Renal cortex interstitium (tissue), 15 donors: ENCODE measurements around the gene CHRNA3. TPM values are rescaled to one million over a fixed set of nuclear protein-coding genes. Genes with fewer than 3 reads are reported as not detected.
A peak's percentile ranks its signal among the peaks of the same experiment; 100 is the strongest.

Experiments
- DNase-seq, 11 donors: peaks; one replicate each; pipeline ENCODE4 v3.0.0-alpha.2; 2013; ENCODE audit warnings: low read depth in 9 of 11, low spot score in 4 of 11; ENCODE audit errors: extremely low read depth in 1 of 11
- long read RNA-seq, 16 experiments: transcript quantifications; one replicate each; lab custom pipeline, GENCODE V29; 2026
- polyA plus RNA-seq, 3 donors: library from polyadenylated mRNA; unstranded; fragments of 120-200 nt; gene quantifications; one replicate each; pipeline ENCODE4 v1.2.1, GENCODE V29; 2013; ENCODE audit not compliant: insufficient read length in 3 of 3

The CHRNA3 gene
- polyA plus RNA-seq: 1 to 10 TPM in 1 of 3 donors, under 1 TPM in 2; 0.90 to 1.4 (median 0.98) TPM
- long read RNA-seq, donor 1: 0 reads
- long read RNA-seq, donor 2: 0 reads
- long read RNA-seq, donor 3: 0 reads
- long read RNA-seq, donor 4: 0 reads
- long read RNA-seq, donor 5: 0 reads
- long read RNA-seq, donor 6: 0 reads
- long read RNA-seq, donor 7: 0 reads
- long read RNA-seq, donor 8: 0 reads
- long read RNA-seq, donor 9, partial matches to known transcripts: 0 of 1 reads
- long read RNA-seq, donor 9, other reads (novel, unspliced or antisense): 0 of 1 reads
- long read RNA-seq, donor 10, partial matches to known transcripts: 0 of 1 reads
- long read RNA-seq, donor 10, other reads (novel, unspliced or antisense): 0 of 1 reads
- long read RNA-seq, donor 11, partial matches to known transcripts: 0 of 1 reads
- long read RNA-seq, donor 11, other reads (novel, unspliced or antisense): 0 of 1 reads
- long read RNA-seq, donor 12: 0 reads
- long read RNA-seq, donor 13: 0 reads
- long read RNA-seq, donor 14: 0 reads
- long read RNA-seq, donor 15: 0 reads
- long read RNA-seq, donor 16, partial matches to known transcripts: 0 of 2 reads
- long read RNA-seq, donor 16, other reads (novel, unspliced or antisense): 0 of 2 reads

DNA sequence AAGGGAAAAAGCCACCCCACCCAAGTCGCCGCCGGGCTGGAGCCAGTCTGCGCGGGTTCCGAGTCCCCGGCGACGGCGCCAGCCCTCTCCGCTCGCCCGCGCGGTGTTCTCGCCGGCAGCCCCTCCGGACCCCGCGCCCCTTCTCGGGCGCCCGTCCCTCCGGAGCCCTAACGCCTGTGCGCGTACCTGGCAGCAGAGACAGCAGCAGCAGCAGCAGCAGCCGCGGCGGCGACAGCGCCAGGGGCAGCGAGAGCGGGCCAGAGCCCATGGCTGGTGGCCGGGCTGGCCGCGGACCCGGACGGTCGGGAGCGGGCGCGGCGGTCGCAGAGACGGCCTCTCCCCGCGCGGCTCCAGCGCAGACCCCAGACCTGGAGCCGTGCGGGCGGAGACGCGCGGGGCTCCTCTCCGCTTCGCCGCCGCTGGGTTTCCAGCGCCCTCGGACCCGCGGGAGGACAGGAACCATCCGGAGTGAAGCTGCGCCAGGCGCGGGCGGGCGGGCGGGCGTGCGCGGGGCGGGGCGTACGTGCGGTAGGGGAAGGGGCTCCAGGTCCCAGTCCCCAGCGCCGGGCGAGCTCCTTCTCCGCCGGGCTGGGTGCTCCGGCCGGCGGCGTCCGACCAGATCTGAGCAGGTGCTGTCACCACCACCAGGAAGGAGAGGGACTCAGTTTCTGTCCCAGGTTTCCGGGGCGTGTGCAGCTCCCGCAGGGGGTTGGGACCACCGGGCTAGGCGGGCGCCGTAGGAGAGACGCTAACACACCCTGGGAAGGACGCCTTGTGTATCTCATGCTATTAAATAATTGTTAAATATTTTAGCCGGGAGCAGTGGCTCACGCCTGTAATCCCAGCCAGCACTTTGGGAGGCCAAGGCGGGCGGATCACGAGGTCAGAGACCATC is at the start of gene CHRNA3:
CHRNA3 (minus strand) TSS at position 470 of the 895 bp plus-strand sequence; CDS start at position 268, 202 bp downstream.
- DNase-seq: peak in 2 of 11 donors; percentile 9 to 45

DNA sequence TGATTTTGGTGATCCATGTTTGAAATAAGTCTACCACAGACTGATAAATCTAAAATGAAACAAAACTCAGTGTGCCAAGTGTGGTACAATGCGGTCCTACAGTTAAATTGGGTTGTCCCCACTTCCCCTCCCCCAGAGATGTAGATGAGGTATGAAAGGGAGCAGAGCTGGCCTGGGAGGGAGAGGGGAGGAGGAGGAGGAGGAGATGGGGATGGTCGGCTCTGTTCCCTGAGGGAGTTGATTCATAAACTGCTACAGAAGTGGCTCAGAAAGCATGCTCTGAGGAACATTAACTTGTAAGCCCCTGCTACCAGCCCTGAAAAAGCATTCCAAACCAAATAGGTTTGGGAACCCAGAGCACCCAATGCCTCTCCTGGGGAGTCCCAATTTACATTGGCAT is 48.2 kb upstream of the CHRNA3 start:
- no peak for DNase-seq

DNA sequence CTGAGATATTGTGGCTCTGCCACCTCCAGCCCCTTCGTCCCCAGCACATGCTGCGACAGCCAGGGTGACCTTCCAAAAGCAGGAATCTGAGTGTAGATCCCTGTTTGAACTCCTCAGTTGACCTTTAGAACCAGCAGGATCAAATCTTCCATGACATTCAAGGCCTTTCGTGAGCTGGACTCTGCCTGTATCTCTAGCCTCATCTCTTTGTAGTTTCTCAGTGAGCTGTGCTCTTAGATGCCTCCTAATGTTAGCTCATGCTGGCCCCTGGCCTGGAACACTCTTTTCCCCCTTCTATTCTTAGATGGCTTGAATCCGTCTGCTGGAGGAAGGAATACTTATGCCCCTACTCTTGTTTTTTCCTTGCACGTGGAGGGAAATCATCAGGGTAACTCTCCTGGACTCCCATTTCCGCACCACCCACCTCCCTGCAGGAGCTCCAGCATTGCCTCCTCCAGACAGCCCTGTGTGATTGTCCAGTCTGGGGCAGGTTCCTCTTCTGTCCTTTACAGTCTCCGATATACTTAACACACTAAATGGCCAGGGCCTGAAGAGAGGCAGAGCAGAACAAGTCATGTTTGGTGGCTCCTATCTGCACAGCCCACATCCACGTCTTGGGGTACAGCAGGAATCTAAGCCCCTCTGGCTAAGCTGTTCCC is 46.9 kb upstream of the CHRNA3 start:
- no peak for DNase-seq

DNA sequence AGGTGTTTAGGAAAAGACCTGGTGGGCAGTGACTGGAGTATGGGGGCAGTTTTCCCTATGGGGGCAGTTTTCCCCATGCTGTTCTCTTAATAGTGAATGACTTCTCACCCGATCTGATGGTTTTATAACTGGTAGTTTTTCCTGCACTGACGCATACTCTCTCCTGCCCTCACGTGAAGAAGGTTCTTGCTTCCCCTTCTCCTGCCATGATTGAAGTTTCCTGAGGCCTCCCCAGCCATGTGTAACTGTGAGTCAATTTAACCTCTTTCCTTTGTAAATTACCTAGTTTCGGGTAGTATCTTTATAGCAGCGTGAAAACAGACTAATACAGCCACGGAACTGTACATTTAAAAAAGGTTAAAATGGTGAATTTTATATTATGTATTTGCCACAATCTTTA is 45.2 kb upstream of the CHRNA3 start:
- no peak for DNase-seq

DNA sequence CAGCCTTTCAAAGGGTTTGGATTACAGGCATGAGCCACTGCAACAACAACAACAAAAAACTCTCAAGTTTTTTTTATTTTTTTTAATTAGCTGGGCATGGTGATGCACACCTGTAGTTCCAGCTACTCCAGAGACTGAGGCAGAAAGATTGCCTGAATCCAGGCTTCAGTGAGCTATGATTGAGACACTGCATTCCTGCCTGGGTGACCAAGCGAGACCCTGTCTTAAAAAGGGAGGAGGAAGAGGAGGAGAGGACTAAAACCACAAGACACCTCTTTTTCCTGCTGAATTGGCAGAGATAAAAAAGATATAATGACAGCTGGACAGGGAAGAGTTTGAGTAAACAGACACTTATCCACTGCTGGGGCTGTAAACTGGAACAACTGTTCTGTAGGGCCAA is 42.9 kb upstream of the CHRNA3 start:
- DNase-seq: no peak

DNA sequence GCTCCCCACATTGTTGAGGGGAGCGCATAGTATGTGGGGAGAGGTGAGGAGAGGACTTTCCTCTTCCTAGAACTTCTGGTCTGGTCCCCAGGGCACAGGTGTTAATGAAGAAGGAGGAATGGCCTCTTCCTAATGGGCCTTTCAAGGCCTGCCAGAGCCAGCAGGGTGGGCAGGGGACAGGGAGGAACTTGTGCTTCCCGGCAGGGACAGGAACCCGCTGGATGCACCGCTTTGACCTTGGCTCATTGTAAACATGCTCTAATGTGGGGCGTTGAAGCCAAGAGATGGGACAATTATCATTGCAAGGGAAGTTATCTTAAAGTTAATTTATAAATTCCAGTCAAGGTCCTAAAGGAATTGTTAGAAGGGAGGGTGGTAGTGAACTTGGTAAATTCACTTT is 41.2 kb upstream of the CHRNA3 start:
- no peak for DNase-seq

DNA sequence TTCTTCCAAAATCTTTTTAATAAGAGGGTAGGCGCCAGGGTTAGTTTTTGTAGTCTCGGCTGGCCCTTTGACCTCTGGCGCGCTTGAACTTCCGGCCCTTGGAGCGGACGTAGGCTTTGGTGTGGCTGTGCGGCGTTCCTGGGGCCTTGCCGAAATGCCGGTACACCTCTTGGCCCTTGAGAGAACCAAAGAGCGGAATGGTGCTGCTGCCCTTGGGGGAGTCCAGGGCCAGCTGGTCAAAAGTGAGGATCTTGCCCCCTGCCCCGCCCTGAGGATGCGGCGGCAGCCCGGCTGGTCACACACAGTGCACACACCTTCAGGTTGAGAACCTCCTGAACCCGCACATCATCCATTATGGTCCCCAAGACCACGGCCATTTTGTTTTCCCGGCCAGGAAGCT is 40.2 kb upstream of the CHRNA3 start:
- DNase-seq: no peak

DNA sequence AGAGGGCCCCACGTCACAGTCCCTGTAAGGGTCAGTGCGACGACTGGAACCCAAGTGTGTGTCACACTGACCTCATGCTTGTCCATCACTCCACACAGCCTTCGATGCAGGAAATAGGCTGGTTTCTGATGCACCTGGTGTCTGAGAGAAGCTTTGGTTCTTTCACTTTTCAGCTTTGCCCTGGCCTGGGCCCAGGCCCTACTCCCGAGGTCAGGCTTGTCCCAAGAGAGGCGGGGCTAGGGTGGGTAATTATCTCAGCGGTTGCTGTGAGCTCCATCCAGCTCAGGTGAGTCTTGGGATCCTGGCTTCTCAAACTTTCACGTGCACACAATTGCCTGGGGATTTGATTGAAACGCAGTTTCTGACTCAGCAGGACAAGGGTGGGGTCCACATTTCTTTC is 39.8 kb upstream of the CHRNA3 start:
- DNase-seq: no peak

DNA sequence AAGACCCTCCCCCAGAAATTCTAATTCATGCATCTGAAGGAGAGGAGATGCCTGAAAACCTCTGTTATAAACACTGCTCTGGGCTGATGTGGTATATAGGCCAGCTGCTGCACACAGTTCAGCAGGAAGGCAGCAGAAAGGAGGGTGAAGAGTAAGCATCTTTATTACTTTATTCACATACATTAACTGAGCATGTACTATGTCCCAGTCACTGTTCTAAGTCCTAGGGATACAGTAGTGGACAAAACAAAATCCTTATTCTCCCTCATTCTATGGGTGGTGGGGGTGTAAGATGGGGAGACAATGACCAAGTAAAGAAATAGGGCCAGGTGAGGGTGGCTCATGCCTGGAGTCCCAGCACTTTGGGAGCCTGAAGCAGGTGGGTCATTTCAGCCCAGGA is 38.0 kb upstream of the CHRNA3 start:
- no peak for DNase-seq

DNA sequence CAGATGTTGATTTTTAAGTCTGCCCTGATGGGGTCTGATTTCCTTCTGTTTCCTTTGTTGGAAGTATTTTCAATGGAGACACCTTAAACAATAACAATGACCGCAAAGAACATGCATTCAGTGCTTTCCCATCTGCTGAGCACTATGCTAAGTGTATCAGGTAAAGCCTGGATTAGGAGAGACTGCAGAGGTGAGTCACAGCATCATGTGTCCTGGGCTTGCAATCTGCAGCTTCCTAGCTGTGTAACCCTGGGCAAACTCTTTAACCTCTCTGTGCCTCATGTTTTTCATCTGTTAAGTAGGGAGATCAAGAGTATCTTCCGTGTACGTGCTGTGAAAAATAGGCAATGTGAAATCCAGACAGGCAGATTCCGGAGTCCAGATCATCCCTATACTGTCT is 33.5 kb upstream of the CHRNA3 start:
- no peak for DNase-seq

DNA sequence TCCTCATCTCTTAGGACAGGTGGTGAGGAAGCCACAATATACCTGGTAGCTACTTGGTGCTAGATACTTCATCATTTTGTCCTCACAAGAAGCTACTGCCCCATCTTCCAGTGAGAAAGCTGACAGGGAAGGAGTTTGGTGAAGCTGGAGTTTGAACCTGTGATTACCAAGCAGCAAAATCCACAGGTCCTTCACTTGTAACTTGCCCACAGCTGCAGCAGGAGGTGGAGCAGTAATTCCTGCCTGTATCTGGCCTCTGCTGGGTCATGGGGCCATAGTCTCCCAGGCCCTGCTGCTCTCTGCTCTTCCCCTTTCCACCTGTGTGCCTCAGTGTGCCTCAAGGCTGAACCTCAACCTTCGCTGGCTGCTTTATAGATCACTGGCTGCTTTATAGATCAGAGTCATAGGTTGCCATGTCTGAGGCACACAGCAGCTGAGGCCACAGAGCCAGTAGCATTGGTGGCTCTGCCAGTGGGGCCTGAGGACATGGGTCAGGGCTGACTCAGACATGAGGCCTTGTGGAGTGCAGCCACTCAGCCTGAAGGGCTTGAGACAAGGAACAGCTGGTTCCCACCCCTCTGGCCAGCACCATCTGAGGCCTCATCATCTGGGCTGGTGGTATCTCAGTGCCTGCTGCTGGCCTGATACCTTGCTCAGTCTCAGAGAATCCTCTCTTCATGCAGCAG is 31.3 kb upstream of the CHRNA3 start:
- no peak for DNase-seq

DNA sequence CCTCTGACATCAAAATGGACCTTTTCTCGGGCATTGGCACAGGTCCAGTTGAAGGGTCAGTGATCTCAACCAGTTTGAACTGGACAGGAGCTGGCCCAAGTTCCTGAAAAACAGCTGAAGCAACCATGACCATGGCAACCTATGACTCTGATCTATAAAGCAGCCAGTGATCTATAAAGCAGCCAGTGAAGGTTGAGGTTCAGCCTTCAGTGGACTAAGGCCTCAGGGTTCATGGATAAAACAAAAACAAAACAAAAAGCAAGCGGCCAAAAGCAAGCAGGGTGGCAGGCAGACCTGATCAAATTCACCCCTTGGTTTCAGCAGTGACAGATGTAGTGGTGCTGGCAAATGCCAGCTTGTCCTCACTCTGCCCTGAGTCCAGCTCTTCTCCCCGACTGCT is 30.2 kb upstream of the CHRNA3 start:
- no peak for DNase-seq

DNA sequence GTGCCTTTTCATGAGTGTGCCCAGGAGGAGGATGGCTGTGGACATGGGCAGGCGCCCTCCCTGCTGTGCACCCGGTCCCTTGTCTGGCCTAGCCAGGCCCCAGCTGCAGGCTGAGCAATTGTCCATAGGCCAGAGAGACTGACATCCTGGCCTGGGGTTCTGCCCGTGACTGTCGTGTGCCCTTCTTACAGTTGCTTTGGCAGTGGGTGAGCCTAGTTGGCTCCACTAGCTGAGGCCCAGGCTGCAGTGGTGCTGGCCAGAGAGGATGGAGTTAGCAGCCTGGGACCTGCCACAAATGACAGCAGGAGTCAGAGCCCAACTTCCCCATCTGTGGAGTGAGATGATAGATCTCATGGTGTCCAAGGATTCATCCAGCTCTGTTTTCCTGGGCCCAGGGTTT is 29.2 kb upstream of the CHRNA3 start:
- no peak for DNase-seq

DNA sequence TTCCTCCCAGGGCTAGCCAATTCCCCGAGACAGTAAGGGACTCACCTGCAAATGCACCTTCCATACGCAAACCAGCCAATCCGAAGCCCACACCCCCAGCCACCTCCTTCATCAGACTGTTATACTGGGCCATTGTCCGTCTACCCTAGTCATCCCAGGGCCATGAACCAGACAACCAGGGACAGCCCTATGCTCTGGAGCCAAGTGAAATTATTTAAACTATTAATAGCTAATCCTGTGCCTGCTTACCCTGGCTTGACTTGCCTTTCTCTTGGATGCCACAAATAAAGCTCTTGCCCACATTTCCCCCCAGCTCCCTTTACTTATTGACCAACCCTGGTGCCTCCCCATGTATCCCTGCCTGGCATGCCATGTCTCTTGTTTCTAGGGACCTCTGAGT is 24.2 kb upstream of the CHRNA3 start:
- DNase-seq: no peak

DNA sequence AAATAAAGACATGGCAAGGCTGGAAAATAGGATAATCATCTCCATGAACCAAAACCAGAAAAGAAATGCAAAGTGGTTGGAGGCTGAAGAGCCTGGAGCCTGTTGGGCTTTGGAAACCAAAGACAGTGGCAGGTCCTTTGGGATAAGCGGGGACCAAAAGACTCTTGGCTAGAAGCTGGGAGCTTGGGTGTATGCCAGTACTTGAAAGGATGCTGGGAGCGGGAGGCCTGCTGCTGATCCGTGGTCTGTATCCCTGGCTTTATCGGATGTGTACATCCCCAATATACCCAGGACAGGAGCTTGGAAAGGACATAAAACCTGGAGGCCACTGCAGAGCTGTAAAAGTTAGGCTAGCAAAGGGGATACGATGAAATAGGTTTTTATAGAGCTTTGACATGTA is 21.5 kb upstream of the CHRNA3 start:
- no peak for DNase-seq

DNA sequence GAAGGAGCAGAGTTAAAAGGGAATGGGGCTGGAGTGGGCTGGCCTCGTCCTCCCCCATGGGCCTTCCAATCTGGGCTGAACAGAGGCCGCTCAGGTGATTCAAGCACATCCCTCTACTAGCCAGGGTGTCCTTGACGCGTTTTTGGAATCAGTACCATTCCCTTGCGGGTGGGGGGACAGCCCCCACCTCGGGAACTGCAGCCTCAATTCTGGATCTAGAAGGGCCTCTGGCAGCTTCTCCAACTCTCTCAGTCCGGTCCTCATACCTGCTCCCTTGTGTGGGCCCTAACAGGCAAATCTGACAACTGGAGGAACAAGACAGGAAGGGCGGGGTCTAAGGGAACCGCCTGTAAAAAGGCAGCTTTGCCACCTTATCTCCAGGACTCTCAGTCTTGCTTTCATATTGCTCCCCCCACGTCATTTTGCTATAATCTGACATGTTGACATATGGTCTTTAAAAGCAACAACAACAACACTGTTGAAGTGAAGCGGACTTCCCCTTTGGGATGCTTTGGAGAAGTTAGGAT is 21.0 kb upstream of the CHRNA3 start:
- no peak for DNase-seq

DNA sequence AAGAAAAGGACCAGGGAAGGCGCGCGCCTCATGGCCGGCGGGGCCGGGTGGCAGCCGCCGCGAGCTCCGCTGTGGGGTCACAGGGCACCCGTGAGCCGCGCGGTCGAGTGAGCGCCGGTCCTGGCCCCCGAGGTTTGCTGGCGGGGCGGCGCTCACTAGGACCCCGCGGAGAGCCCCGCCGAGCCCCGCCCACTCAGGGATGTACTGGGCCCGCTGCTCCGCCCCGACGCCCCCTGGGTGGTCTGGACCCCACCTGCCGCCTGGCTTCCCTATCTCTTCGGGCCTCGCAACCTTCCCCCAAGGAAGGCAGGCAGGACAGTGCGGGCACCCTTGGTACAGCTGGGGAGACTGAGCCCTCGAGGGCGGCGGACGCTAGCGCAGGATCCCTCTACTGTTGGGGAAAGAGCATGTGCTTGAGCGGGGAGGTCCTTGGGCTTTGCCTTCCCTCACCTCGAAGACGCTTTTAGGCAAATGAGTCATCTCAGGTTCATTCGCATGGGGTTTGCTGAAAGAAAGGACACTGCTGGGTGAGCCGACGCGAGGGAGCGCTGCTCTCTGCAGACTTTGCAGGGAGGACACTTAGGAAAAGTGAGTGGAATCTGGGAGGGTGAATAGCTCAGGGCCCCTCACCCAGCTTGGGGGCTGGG is 20.4 kb upstream of the CHRNA3 start, which contains the start of gene CHRNB4:
CHRNB4 (minus strand) TSS at position 109 of the 647 bp plus-strand sequence; CDS start at position 32, 77 bp downstream.
- DNase-seq: peak in 5 of 11 donors; percentile 29 to 69 (median 53)
